CD14-positive monocyte (primary cell): ENCODE measurements around the gene NPC2. TPM values are rescaled to one million over a fixed set of nuclear protein-coding genes. Genes with fewer than 3 reads are reported as not detected.

Experiments
- DNase-seq, 3 donors: peaks; one replicate each; pipeline ENCODE4 v3.0.0-alpha.2; 2011 to 2022
- H2AFZ ChIP-seq: 2 replicates; pipeline ENCODE4 v1.6.0; 2012; ENCODE audit warnings: mild to moderate bottlenecking, low read depth, low read length, inconsistent platforms; ENCODE audit not compliant: insufficient read depth, poor library complexity, severe bottlenecking
- H3K27ac ChIP-seq, 2 donors: 1 replicate in 1 of 2; 2 replicates in 1 of 2; pipeline ENCODE4 v1.5.1; 2012 to 2013; ENCODE audit warnings: low read length in 2 of 2, control low read depth in 1 of 2, inconsistent platforms in 1 of 2, low read depth in 1 of 2, mild to moderate bottlenecking in 1 of 2
- H3K27me3 ChIP-seq, 2 donors: one replicate each; pipeline versions ENCODE4 v1.6.0 to v1.6.1; 2011 to 2013; ENCODE audit warnings: low read length in 2 of 2; ENCODE audit not compliant: control insufficient read depth in 2 of 2, insufficient read depth in 2 of 2
- H3K36me3 ChIP-seq, 2 donors: replicated peaks in 1 of 2; 1 replicate in 1 of 2; 2 replicates in 1 of 2; pipeline versions ENCODE4 v1.5.1 to v1.6.1; 2012 to 2013; ENCODE audit warnings: low read length in 2 of 2, control low read depth in 1 of 2, inconsistent platforms in 1 of 2, mild to moderate bottlenecking in 1 of 2; ENCODE audit not compliant: insufficient read depth in 2 of 2, control insufficient read depth in 1 of 2
- H3K4me1 ChIP-seq, 2 donors: 1 replicate in 1 of 2; 2 replicates in 1 of 2; pipeline versions ENCODE4 v1.5.1 to v1.6.1; 2012 to 2013; ENCODE audit warnings: low read length in 2 of 2, control low read depth in 1 of 2, inconsistent platforms in 1 of 2, mild to moderate bottlenecking in 1 of 2, moderate library complexity in 1 of 2; ENCODE audit not compliant: insufficient read depth in 2 of 2, control insufficient read depth in 1 of 2
- H3K4me2 ChIP-seq: replicated peaks from 2 replicates; pipeline ENCODE3; 2012; ENCODE audit warnings: low read length, moderate library complexity, mild to moderate bottlenecking; ENCODE audit not compliant: poor library complexity, severe bottlenecking; ENCODE audit errors: extremely low read depth
- H3K4me3 ChIP-seq, 3 experiments: fragments of 200-600 bp in 1 of 3; sonication (generic) in 1 of 3; replicated peaks in 1 of 3; 1 replicate in 2 of 3; 2 replicates in 1 of 3; pipeline ENCODE4 v1.5.1; 2011 to 2013; ENCODE audit warnings: low read length in 3 of 3, mild to moderate bottlenecking in 3 of 3, control low read depth in 2 of 3, low read depth in 2 of 3, inconsistent platforms in 1 of 3, moderate library complexity in 1 of 3
- H3K79me2 ChIP-seq: 2 replicates; pipeline ENCODE4 v1.6.0; 2012; ENCODE audit warnings: mild to moderate bottlenecking, control low read depth, inconsistent platforms, low read length, moderate library complexity; ENCODE audit not compliant: insufficient read depth
- H3K9ac ChIP-seq: 2 replicates; pipeline ENCODE4 v1.6.0; 2017; ENCODE audit warnings: low read length, mild to moderate bottlenecking; ENCODE audit not compliant: insufficient read depth, poor library complexity, severe bottlenecking
- H3K9me3 ChIP-seq, 2 donors: replicated peaks in 1 of 2; 1 replicate in 1 of 2; 2 replicates in 1 of 2; pipeline versions ENCODE4 v1.5.1 to v1.6.1; 2012 to 2013; ENCODE audit warnings: low read length in 2 of 2, control low read depth in 1 of 2; ENCODE audit not compliant: control insufficient read depth in 1 of 2, insufficient read depth in 1 of 2
- H4K20me1 ChIP-seq: 2 replicates; pipeline ENCODE4 v1.6.0; 2012; ENCODE audit warnings: mild to moderate bottlenecking, low read length, control low read depth, moderate library complexity; ENCODE audit not compliant: insufficient read depth
- H3K27ac Mint-ChIP-seq, 7 donors: one replicate each; pipeline ENCODE4 v1.8.0; 2020; ENCODE audit warnings: mild to moderate bottlenecking in 7 of 7, mixed read lengths in 7 of 7, moderate library complexity in 6 of 7, inconsistent platforms in 2 of 7
- H3K27me3 Mint-ChIP-seq, 3 donors: one replicate each; pipeline ENCODE4 v1.8.0; 2021 to 2022; ENCODE audit warnings: low read depth in 3 of 3, mild to moderate bottlenecking in 3 of 3, mixed read lengths in 3 of 3, moderate library complexity in 3 of 3, inconsistent platforms in 1 of 3
- H3K36me3 Mint-ChIP-seq, 2 donors: one replicate each; pipeline ENCODE4 v1.8.0; 2020; ENCODE audit warnings: mixed read lengths in 2 of 2, inconsistent platforms in 1 of 2, mild to moderate bottlenecking in 1 of 2
- H3K4me1 Mint-ChIP-seq: one replicate; pipeline ENCODE4 v1.8.0; 2020; ENCODE audit warnings: mild to moderate bottlenecking, mixed read lengths
- H3K4me3 Mint-ChIP-seq, 2 donors: one replicate each; pipeline ENCODE4 v1.8.0; 2020; ENCODE audit warnings: mild to moderate bottlenecking in 2 of 2, mixed read lengths in 2 of 2, moderate library complexity in 1 of 2
- H3K9me3 Mint-ChIP-seq, 7 donors: one replicate each; pipeline ENCODE4 v1.8.0; 2020 to 2022; ENCODE audit warnings: mixed read lengths in 7 of 7, mild to moderate bottlenecking in 6 of 7, moderate library complexity in 6 of 7, inconsistent platforms in 2 of 7
- WGBS: methylation state at CpG from one replicate; pipeline ENCODE4 v1.1.5; 2013; ENCODE audit warnings: missing lambda C conversion rate; ENCODE audit not compliant: insufficient coverage; 5-methylcytosine and 5-hydroxymethylcytosine counted together
- intact Hi-C, 2 donors: fragments of 100-400 bp; cut with micrococcal nuclease; formaldehyde crosslinking; loops; one replicate each; pipeline versions ENCODE4 v1.15.0 to v1.15.1; 2023
- polyA plus RNA-seq, 3 donors: library from polyadenylated mRNA; depleted of rRNA in 1 of 3; unstranded in 2 of 3; stranded (reverse) in 1 of 3; fragments of 300-500 nt in 2 of 3; fragments of >200 nt in 1 of 3; fragmentation: Illumina TruSeq in 2 of 3; gene quantifications; 1 replicate in 2 of 3; 2 replicates in 1 of 3; pipeline ENCODE4 v1.2.3, GENCODE V29; 2012 to 2021
- TF ChIP-seq, protein P1 (sequence below): fragments of 200-600 bp; IDR thresholded peaks from one replicate; pipeline ENCODE4 v1.8.0; 2022; ENCODE audit warnings: antibody characterized with exemption, mild to moderate bottlenecking

NPC2 gene
- polyA plus RNA-seq, 3 donors, result 675 to 1,159 (median 772) TPM

DNA sequence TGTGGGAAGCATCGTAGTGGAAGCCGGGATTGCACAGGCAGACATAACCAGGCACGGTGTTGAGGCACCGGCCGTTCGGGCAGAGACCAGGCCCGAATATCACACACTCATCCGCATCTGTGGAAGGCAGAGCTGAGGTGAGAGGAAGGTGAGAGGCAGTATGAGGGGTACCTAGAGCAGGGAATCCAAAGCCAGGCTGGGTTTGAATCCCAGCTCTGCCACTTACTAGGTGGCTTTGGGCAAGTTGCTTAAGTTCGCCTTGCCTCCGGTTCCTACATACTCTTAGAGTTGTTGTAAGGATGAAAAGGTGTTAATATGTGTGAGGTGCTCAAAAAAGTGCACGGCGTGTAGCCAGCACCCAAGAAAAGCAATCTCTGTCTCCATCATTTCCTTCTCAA lies 10.8 kb upstream of the NPC2 start:
- 94% methylated on average over 11 of the region's 12 CpGs for WGBS
- intact Hi-C loops, result no loop called here
- Mint-ChIP-seq H3K27ac (no peak overlapping the region), H3K4me1 (peaks cover 9% of the 10 kb centered on the region), H3K36me3 (peaks cover 0 to 3% of the 10 kb centered on the region in 2 donors), H3K9me3 (no peaks in the 10 kb centered on the region), H3K27me3 (peaks cover 1 to 5% (median 4%) of the 10 kb centered on the region in 3 donors), H3K4me3 (no peak overlapping the region)
- no peak overlapping the region for H3K4me3 ChIP-seq
- no peaks in the 10 kb centered on the region for H3K9me3 ChIP-seq
- H3K4me1 ChIP-seq, result no peaks in the 10 kb centered on the region
- H3K27me3 ChIP-seq, result no peaks in the 10 kb centered on the region
- H3K27ac ChIP-seq, result no peak overlapping the region
- no peak overlapping the region for H3K4me2 ChIP-seq
- H2AFZ ChIP-seq, result no peak overlapping the region
- no peak overlapping the region for H3K9ac ChIP-seq
- TF ChIP-seq, protein P1, sequence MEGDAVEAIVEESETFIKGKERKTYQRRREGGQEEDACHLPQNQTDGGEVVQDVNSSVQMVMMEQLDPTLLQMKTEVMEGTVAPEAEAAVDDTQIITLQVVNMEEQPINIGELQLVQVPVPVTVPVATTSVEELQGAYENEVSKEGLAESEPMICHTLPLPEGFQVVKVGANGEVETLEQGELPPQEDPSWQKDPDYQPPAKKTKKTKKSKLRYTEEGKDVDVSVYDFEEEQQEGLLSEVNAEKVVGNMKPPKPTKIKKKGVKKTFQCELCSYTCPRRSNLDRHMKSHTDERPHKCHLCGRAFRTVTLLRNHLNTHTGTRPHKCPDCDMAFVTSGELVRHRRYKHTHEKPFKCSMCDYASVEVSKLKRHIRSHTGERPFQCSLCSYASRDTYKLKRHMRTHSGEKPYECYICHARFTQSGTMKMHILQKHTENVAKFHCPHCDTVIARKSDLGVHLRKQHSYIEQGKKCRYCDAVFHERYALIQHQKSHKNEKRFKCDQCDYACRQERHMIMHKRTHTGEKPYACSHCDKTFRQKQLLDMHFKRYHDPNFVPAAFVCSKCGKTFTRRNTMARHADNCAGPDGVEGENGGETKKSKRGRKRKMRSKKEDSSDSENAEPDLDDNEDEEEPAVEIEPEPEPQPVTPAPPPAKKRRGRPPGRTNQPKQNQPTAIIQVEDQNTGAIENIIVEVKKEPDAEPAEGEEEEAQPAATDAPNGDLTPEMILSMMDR, result no peak
- no peaks in the 10 kb centered on the region for H3K79me2 ChIP-seq
- H3K36me3 ChIP-seq, result no peaks in the 10 kb centered on the region
- no peaks in the 10 kb centered on the region for H4K20me1 ChIP-seq
- no peak for DNase-seq

DNA sequence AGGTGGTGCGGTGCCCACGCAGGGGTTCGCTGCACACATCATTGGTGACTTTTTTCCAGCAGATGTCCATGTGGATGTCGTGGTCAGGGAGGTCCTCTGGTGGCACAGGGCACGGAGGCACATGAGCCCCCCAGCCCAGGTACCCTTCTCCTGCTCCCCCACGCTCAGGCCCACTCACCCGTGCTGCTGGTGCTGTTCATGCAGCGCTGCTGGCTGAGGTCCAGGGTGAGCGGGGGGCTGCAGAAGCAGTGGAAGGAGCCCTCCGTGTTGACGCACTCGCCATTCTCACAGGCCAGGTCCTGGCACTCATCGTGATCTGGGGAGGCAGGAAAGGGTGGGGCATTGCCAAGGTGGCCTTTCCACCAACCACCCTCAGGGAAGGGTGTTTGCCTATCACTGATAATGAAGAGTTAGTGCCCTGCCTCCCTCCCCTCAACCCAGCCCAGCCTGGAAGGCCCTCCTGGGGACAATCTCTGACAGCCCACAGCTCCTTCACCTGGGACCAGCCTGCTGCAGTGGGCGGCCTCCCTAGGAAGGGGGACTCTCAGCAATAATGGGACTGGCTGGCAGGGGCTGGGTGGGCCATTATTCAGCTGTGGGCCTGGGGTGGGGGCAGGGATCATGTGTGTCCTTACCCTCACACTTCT lies 10.3 kb upstream of the NPC2 start:
- Histone ChIP-seq H3K27ac (no peak overlapping the region), H3K27me3 (no peaks in the 10 kb centered on the region), H3K36me3 (no peaks in the 10 kb centered on the region), H2AFZ (no peak overlapping the region), H4K20me1 (no peaks in the 10 kb centered on the region), H3K4me3 (no peak overlapping the region), H3K9me3 (no peaks in the 10 kb centered on the region), H3K4me1 (no peaks in the 10 kb centered on the region), H3K79me2 (no peaks in the 10 kb centered on the region), H3K9ac (no peak overlapping the region), H3K4me2 (no peak overlapping the region)
- H3K4me3 Mint-ChIP-seq, result no peak overlapping the region
- H3K27ac Mint-ChIP-seq, result no peak overlapping the region
- H3K9me3 Mint-ChIP-seq, result no peaks in the 10 kb centered on the region
- 96% methylated on average over 7 of the region's 14 CpGs for WGBS
- peaks cover 8% of the 10 kb centered on the region for H3K4me1 Mint-ChIP-seq
- peaks cover 0 to 3% of the 10 kb centered on the region in 2 donors for H3K36me3 Mint-ChIP-seq
- DNase-seq, result no peak
- peaks cover 1 to 5% (median 2%) of the 10 kb centered on the region in 3 donors for H3K27me3 Mint-ChIP-seq
- intact Hi-C loops, result no loop called here
- TF ChIP-seq, protein P1, result no peak
